Measurements from ENCODE around the gene GET3.
A peak's percentile ranks its signal among the peaks of the same experiment; 100 is the strongest.
"Not testable (repeated sequence)": the region's sequence is repeated elsewhere in the genome, so short reads cannot be mapped to it uniquely, and the experiment has no call there.

The GET3 gene

DNA sequence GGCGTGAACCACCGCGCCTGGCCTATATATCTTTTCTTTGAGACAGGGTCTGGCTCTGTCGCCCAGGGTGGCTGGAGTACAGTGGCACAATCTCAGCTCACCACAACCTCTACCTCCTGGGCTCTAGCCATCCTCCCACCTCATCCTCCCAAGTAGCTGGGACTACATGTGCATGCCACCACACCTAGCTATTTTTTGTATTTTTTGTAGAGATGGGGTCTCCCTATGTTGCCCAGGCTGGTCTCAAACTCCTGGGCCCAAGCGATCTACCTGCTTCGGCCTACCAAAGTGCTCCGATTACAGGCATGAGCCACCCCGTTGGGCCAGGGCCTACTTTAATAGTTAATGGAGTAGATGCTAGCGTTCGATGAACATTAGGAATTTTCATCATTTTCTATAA lies 17.0 kb upstream of the GET3 start:
- DNase-seq = no peak

DNA sequence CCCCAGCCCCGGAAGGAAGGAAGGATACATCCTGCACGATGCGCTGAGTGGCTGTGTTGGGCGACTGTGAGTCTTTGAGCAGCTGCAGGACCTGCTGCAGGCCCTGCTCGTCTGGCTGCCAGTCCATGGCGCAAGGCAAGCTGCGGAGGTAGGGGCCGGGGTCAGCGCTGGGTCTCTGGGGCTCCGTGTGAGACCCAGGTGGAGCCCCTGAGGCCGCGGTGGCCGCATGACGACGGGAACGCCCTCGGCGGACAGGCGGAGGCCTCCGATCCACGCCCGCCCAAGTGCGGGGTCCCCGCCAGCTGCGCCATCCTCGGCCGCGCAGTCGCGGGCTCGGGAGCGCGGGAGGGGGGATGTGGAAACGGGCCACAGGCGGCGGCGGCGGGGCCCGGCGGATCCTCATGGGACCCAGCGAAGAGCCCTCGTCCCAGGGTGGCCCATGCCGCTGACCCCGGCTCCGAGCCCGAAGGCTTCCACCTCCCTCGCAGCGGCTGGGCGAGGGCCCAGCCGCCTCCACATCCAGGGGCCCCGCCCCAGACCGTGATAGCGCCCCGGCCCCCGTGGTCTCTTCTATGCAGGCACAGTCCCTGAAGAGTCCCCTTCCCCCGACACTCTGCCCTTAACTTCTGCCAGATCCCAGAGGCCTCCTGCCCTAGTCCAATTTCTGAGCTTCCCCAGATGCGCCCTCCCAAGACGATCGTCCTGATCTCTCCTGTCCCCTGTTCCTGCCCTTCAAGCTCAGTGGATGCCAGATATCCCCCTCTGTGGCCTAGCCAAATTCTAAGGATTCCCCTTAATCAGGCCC lies 16.2 kb upstream of the GET3 start:
- no peak for DNase-seq

DNA sequence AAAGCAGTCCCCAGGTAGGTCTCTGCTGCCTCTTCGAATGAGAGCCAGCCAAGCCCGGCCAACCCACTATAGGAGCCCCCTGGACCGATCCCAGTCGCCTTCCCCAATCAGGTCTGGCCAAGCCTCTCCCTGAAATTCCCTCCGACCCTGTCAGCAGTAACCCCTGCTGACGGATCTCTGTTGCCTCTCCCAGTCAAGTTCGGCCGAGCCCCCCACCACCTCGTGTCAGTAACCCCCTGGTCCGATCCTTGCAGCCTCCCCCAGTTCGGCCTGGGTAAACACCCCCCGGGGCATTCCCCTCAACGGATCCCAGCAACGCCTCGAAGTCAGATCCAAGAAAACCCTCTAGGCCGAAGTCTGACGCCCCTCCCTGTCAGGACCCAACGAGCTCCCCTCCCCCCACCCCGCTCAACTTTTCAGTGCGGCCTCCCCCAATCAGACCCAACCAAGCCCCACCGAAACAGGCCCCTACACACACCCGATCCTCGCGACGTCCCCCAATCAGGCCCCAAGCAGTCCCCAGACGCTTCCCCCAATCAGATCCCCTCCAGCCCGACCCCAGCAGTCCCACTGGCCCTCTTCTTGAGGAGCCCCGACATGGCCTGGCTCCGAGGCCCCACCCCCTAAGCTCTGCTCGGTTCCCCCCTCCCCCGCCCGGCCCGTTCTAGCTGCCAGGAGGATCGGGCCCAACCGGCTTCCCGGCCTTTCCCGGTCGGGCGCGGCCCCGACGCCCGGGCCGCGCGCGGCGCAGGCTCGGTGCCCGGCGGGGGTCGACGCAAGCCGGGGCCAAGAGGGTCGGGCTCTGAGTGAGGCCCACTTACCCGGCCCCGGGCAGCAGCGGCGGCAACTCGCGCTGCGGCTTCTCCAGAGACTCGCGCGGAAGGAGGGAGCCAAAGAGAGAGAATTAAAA lies 15.4 kb upstream of the GET3 start:
- peak; percentile 49 for DNase-seq

DNA sequence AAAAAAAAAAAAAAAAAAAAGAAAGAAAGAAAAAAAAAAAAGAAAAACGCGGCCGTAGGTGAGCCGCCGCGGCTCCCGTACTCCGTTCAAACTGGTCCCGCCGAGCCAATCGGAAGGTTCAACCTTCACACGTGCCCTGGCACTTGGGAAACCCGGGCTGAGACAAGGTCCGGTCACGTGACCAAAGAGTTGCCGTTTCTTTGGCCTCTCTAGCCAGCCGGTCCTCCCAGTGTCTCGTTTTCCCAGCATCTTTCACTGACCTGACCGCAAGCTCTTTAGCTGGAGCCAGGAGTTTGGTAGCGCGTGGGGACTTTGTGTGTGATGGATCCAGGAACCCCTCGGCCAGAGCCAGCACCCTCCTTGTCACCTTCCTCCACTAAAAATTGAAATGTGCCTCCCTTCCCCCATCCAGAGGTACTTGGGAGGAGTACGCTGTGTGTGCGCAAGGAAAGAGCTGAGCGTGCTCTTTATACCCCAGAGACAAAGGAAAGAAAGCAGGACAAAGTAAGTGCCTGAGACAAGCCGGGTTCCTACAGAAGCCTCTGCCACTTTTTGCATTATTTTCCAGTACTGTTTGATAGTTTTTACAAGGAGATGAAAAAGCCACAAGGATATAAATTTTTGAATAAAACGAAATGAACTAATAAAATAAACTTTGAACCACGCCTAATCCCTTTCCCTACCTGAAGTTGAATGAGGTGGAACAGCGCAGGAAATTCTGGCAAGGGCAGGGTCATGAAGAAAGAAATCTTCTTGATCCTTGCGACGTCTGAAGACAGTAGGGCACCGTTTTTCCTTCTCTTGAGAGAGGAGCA lies 14.5 kb upstream of the GET3 start:
- DNase-seq = peak; percentile 100

DNA sequence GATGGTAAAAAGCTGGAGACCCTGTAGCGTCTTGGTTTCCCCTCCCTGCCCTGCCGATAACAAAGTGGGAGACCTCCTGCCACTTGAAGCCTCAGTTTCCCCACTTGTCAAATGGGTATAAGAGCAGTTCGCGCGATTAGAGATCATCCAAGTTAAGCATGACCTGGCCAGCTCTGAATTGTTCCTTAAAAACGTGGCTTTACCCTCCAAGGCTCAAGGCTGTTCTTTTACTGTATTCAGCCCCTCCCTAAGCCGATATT lies 14.0 kb upstream of the GET3 start:
- DNase-seq = no peak

DNA sequence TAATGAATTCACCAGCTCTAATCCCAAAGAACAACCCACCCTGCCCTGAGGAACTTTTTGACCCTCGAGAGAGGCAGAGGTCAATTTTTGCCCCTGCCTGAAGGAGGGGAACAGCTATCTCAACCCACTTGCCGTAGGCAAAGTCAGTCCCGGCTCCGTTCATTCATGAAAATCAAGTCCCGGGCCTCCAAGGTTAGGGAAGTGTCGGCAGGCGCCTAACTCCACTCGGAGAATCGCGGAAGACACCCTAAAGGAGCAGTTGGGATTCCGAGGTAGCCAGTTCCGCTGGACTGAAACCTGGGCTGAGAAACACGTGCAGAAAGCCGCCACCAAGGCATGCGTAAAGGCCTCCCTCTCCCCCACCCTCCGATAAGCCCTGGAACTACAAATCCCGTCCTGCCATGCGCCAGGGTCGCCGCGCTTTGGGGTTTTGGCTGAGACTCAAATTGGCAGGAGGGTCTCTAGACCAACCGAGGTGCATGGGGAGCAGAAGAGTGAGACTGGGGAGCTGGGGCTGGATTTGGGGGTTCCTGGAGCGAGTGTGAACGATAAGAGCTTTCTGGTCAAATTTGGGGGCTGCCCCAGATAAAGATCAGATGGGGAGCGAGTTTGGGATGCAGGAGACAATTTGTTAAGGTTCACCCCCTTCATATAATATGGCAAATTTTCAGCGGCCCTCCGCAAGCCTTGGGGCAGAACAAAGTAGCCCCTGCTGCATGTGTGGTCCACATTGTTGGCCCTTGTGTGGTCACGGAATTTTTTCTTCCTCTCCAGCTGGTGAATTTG lies 13.5 kb upstream of the GET3 start, which contains the start of gene TNPO2:
Gene TNPO2, minus strand, starts transcription at position 292 of the 786 bp plus-strand sequence. CDS start 2,955 bp downstream, outside the sequence.
- peak; percentile 31 for DNase-seq

DNA sequence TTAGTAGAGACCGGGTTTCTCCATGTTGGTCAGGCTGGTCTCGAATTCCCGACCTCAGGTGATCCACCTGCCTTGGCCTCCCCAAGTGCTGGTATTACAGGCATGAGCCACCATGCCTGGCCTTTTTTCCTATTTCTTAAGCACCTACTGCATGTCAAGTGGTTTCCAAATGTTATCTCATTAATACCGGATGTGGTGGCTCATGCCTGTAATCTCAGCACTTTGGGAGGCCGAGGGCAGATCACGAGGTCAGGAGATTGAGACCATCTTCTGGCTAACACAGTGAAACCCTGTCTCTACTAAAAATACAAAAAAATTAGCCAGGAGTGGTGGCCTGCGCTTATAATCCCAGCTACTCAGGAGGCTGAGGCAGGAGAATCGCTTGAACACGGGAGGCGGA lies 11.7 kb upstream of the GET3 start:
- DNase-seq = not testable (repeated sequence)

DNA sequence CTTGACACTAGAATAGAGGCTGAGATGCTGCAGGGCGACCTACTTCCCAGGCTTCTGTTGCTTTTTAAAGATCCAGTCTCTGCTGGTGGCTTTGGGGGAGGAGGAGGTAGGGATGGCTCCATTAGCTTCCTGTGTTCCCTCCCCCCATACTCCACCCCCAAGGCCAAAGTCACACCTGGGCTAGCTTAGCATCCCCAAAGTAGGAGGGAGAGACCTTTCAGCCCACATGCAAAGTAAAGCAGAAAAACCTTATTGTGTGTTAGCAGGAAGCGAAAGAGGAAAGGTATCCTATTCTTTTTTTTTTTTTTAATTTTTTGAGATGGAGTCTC lies 10.3 kb upstream of the GET3 start:
- DNase-seq = no peak

DNA sequence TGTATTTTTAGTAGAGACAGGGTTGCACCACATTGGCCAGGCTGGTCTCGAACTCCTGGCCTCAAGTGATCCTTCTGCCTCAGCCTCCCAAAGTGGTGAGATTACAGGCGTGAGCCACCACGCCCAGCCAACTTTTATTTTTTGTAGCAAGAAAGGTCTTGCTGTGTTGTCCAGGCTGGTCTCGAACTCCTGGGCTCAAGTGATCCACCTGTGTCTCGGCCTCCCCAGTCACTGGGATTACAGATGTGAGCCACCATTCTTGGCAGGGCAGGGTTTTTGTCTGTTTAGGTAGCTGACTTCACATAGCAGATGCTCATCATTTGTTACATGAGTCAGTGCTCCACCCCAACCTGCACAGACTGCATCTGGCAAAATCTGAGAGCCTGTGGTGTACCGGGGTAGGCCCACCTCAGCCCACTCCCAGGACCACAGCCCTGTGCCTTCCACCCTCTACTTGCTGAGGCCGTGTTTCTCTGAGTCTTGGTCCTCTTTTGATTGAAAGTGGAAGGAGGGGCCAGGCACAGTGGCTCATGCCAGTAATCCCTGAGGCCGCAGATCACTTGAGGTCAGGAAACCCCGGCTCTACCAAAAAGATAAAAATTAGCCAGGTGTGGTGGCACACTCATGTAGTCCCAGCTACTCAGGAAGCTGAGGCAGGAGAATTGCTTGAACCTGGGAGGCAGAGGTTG lies 9.4 kb upstream of the GET3 start:
- DNase-seq = no peak

DNA sequence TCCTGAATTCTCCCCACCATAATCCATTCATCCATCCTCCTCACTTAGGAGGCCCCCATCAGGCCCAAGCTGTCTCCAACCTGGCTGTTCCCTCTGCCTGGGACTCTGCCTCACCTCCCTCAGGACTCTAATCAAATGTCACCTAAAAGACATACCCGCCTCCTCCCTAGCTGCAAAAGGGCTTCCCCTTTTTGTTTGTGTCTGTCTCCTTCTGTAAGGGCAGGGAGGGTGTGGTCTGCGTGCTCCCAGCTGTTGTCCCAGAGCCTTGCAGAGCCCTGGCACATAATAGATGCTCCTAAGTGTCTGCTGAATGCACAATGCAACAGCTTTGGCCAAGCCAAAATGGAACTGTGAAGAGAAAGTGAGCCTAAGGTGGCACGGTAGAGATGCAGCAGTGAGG lies 7.2 kb upstream of the GET3 start:
- peak; percentile 8 for DNase-seq

DNA sequence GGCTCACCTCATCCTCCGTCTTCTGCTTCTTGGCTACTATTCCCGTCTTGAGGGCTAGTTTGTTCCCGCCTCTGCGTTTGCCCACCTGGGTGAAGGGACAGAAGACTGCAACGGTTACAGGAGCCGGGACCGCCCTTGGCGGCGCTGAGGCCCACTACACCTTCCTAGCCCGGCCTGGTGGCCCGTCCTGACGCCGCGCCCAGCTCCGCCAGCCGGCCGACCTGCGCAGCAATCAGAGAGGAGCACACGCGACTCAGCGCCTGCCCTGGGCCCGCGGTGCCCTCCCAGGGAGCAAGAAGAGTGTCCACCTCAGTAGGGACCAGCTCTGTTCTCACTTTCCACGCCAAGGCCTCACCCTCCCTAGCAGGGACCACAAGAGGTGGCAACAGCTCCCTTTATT lies 6.0 kb upstream of the GET3 start:
- DNase-seq = no peak

DNA sequence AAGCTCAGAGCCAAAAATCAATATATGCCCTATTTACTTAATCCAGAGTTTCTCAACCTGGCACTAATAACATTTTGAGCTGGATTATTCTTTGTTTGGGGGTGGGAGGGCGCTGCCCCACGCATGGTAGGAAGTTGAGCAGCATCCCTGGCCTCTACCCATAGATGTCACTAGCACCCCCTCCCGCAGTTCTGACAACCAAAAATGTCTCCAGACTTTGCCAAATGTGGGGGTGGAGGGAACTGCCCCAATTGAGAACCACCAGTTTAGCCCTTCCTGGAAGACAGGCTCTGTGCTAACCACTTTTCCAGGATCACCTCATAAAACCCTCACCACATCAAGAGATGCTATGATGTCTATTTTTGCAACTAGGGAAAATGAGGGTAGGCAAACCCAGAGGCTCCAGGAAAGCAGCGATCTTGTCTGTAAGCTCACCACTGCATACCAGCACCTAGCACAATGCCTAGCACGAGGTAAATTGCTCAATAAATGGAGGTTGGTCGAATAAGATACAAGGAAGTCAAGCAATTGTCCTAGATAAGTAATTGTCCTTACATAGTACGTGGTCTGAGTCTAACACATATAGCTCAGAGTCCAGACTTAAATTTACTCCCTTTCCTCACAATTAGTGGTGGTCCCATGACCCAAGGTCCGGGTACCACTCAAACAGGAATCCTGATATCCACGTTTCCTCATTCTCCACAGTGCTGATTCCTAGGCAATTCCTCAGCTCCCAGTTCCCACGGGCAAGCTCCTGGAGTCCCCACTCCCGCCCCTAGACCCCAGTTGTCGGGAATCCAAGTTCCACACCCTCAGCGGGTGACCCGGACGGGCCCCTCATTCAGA lies 3.7 kb upstream of the GET3 start:
- peak; percentile 66 for DNase-seq

DNA sequence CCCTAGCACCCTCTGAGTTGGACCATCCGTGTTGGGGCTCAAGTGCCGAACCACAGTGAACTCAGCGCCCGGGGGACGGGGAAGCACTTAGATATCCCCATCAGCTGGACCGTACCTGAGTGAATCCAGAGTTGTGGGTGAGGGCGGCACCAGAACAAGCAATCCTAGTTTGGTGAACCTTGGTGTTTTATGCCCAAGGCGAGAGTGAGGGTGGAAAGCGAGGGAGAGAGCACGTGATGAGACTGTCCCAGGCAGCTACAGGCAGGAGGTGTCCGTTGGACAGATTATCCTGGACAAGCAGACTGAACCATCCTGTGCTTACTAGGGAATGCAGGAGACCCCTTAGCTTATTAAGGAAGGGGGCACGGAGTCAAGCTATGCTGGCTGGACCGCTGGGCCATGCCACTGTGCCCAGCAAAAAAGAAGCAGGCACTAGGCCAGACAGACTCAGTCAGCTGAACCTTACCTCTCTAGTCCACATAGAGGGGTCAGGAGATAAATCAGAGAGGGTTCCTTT lies 596 bp downstream of the GET3 start:
- DNase-seq = no peak

DNA sequence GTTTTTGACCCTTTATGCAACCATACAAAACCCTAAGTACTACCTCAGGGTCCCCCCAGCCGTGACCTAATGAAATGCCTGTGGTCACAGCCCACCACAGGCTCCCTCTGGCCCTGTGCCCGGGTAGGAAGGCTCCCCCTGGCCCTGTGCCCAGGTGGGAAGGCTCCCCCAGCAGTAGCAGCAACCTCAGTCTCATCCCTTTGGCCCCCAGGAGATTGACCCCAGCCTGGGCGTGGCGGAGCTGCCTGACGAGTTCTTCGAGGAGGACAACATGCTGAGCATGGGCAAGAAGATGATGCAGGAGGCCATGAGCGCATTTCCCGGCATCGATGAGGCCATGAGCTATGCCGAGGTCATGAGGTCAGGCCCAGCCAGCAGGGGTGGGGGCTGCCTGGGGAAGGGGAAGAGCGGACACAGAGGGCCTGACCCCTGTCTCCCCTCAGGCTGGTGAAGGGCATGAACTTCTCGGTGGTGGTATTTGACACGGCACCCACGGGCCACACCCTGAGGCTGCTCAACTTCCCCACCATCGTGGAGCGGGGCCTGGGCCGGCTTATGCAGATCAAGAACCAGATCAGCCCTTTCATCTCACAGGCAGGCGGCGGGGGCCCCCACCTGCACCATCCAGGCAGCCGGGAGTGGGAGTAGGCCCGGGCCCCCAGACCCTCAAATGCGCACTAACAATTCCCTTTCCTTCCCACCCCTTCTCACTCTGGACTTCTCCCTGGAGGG lies 8.0 kb downstream of the GET3 start:
- no peak for DNase-seq

DNA sequence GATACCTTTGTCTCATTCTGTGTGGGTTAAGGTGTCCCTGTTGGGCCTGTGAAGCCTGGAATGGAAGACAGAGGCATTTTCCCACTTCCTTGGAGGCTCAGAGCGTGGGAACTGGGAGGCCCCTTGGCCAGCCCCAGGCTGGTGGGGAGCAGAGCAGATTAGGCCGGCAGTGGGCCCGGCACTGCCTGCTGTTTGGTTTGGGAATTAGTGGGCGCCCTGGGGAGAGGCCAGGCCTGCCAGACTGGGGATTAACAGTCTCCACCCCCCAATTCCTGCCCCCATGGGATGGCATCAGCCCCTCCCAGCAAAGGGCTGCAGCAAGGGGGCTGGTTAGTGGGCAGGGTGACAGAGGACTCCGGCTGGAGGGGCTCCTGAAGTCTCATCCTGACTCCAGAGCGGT lies 11.2 kb downstream of the GET3 start:
- no peak for DNase-seq

DNA sequence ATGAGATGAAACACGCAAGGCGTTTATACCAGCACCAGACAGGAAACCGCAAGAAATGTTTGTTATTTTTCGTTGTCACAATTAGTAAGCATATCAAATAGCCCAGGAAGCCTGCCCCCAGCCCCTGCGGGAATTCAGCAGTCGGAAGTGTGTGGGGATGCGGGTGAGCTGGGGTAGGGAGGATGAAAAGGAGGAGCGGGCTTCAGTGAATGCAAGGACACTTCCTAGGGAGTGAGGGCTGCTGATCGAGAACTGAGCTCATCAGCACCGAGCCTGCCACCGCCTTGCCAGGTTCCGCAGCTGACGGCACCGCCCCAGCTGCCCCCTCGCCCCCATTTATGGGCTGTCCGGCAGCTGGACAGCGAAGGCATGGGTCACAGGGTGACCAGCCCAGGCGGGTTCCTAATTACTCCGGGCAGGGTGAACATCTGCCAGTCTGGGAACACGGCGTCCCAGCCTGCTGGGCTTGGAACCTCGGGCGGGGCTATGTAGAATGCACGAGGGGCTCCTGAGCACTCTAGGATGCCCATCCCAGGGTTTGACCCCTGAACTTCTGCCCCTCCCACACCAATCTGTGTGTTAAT lies 12.7 kb downstream of the GET3 start:
- DNase-seq = no peak

DNA sequence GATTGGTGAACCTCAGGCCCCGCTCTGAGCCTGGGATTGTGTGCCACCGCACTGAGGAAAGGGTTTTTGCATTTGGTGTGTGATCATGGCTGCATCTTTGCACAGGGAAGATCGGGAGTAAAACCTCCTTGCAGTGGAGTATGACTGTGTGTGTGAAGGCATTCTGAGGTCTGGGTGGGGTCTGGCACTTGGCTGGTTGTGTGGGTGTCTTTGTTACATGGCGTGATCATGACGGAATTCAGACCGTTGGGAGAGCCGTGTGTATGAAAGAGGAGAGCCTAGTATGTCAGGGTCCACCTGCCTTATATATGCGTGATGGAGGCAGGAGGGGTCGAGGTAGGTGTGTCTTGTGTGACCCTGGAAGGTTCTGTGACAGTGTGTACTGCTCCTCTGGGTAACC lies 13.6 kb downstream of the GET3 start:
- no peak for DNase-seq

DNA sequence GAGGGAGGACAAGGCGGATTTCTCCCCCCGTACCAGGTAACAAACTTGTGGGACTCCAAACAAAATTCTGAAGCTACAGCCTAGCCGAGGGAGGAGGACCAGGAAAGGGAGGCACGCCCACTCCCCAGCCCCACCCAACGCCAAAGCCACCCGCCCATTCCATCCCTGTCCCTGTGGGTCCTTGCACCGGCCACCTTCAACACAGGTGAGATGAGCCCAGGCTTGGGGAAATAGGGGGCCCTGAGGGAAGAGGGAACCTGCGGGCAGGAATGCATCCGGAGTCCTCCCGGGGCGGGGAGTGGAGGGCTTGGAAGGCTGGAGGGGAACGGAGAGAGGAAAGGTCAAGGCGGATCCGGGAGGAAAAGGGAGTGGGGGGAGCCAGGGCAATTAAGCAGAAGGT lies 14.3 kb downstream of the GET3 start, which contains the start of gene BEST2:
Gene BEST2, plus strand, starts transcription at position 157 of the 400 bp plus-strand sequence. CDS start 802 bp downstream, outside the sequence.
- no peak for DNase-seq

DNA sequence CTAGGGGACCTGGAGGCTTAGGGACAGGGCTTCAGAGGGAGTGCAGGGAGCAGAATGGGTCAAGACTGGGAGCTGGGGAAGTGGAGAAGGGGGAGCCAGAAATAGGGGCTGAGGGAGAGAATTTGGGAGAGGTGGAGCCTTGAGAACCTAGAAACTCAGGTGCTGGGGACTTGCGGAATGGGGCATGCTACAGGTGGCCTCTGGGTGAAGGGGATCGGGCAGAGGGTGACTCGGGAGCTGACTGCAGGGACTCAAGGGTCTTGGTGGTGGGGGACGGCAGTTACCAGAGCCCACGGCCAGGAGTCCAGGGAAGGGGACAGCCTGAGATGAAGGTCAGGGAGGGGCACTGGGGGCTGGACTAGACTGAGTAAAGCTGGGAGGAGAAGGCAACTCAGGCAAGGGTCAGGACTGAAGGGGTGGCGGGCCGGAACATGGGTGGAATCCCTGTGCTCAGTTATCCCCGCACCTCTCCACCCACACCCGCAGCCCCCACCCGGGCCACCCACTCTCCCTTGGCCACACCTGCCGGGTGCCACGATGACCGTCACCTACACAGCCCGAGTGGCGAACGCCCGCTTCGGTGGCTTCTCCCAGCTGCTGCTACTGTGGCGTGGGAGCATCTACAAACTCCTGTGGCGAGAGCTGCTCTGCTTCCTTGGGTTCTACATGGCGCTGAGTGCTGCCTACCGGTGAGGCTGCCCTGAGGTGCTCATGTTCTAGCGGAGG lies 14.9 kb downstream of the GET3 start:
- no peak for DNase-seq

All from inflammatory macrophage treated with lipopolysaccharide for 4 hours (primary cell).